B cell (primary cell): ENCODE results near the gene CD247. TPM values are rescaled to one million over a fixed set of nuclear protein-coding genes. Genes with fewer than 3 reads are reported as not detected.

ENCODE experiments used
- ATAC-seq: fragments of 200-7000 bp; cut with Tn5 transposase; one replicate; pipeline ENCODE4 v1.10.0; 2021; ENCODE audit warnings: low read depth, mild to moderate bottlenecking, moderate number of reproducible peaks, moderate library complexity
- CTCF ChIA-PET: fragments of 350-600 bp; sonication (Branson Sonifier 250); formaldehyde crosslinking; loops from one replicate; lab custom pipeline; 2021; ENCODE audit warnings: antibody characterized with exemption, inconsistent platforms; lab: Charles Lee
- POLR2A ChIA-PET: fragments of 350-600 bp; sonication (Branson Sonifier 250); formaldehyde crosslinking; loops from one replicate; lab custom pipeline; 2021; ENCODE audit warnings: antibody characterized with exemption; lab: Charles Lee
- DNase-seq: peaks from one replicate; pipeline ENCODE4 v3.0.0; 2013
- H2AFZ ChIP-seq: 2 replicates; pipeline ENCODE4 v1.6.1; 2012; ENCODE audit warnings: mild to moderate bottlenecking, low read depth, low read length; ENCODE audit not compliant: insufficient read depth, poor library complexity, severe bottlenecking
- H3K27ac ChIP-seq, 2 donors: 1 replicate in 1 of 2; 2 replicates in 1 of 2; pipeline ENCODE4 v1.5.1; 2012 to 2013; ENCODE audit warnings: low read length in 2 of 2, mild to moderate bottlenecking in 2 of 2, moderate library complexity in 1 of 2
- H3K27me3 ChIP-seq, 4 experiments: fragments of 200-600 bp in 1 of 4; sonication (generic) in 1 of 4; replicated peaks in 1 of 4; 1 replicate in 2 of 4; 2 replicates in 2 of 4; pipeline versions ENCODE4 v1.6.1 to v1.7.0; 2013 to 2016; ENCODE audit warnings: low read length in 3 of 4, mild to moderate bottlenecking in 2 of 4, mixed read lengths in 1 of 4, moderate library complexity in 1 of 4; ENCODE audit not compliant: insufficient read depth in 4 of 4, control insufficient read depth in 3 of 4; ENCODE audit errors: control extremely low read depth in 1 of 4
- H3K36me3 ChIP-seq, 2 experiments: replicated peaks in 1 of 2; 1 replicate in 1 of 2; 2 replicates in 1 of 2; pipeline versions ENCODE4 v1.6.1 to v1.7.1; 2013; ENCODE audit warnings: low read length in 1 of 2; ENCODE audit not compliant: insufficient read depth in 2 of 2, control insufficient read depth in 1 of 2; ENCODE audit errors: control extremely low read depth in 1 of 2, extremely low read depth in 1 of 2
- H3K4me1 ChIP-seq, 2 donors: fragments of 200-600 bp in 1 of 2; sonication (generic) in 1 of 2; 1 replicate in 1 of 2; 2 replicates in 1 of 2; pipeline versions ENCODE4 v1.5.1 to v1.6.1; 2013 to 2017; ENCODE audit warnings: low read length in 2 of 2; ENCODE audit not compliant: control insufficient read depth in 2 of 2, insufficient read depth in 2 of 2
- H3K4me2 ChIP-seq: replicated peaks from 2 replicates; pipeline ENCODE3; 2012; ENCODE audit warnings: mild to moderate bottlenecking, low read depth, low read length; ENCODE audit not compliant: poor library complexity, severe bottlenecking
- H3K4me3 ChIP-seq, 5 experiments: fragments of 200-600 bp in 1 of 5; sonication (generic) in 1 of 5; 1 replicate in 3 of 5; 2 replicates in 2 of 5; pipeline versions ENCODE4 v1.5.1 to v1.7.0; 2011 to 2016; ENCODE audit warnings: low read length in 4 of 5, mild to moderate bottlenecking in 4 of 5, low read depth in 2 of 5, control low read depth in 1 of 5, moderate library complexity in 1 of 5; ENCODE audit not compliant: insufficient read depth in 1 of 5; ENCODE audit errors: control extremely low read depth in 1 of 5, extremely low read depth in 1 of 5
- H3K79me2 ChIP-seq: fragments of 200-600 bp; sonication (generic); one replicate; pipeline ENCODE4 v1.6.0; 2016; ENCODE audit warnings: low read length; ENCODE audit not compliant: control insufficient read depth, insufficient read depth
- H3K9ac ChIP-seq: fragments of 200-600 bp; sonication (generic); 2 replicates; pipeline ENCODE4 v1.6.1; 2017; ENCODE audit warnings: mild to moderate bottlenecking, low read length, moderate library complexity
- H3K9me3 ChIP-seq, 3 donors: one replicate each; pipeline versions ENCODE4 v1.6.1 to v1.7.1; 2013; ENCODE audit warnings: low read length in 2 of 3; ENCODE audit not compliant: control insufficient read depth in 2 of 3, insufficient read depth in 1 of 3; ENCODE audit errors: control extremely low read depth in 1 of 3
- H4K20me1 ChIP-seq: 2 replicates; pipeline ENCODE4 v1.6.0; 2012; ENCODE audit warnings: mild to moderate bottlenecking, low read length; ENCODE audit not compliant: insufficient read depth, control insufficient read depth, poor library complexity, severe bottlenecking
- H3K27ac Mint-ChIP-seq: one replicate; pipeline ENCODE4 v1.8.0; 2021; ENCODE audit warnings: mixed read lengths
- H3K27me3 Mint-ChIP-seq: one replicate; pipeline ENCODE4 v1.8.0; 2021; ENCODE audit warnings: mixed read lengths
- H3K4me1 Mint-ChIP-seq: one replicate; pipeline ENCODE4 v1.8.0; 2021; ENCODE audit warnings: mixed read lengths
- H3K4me3 Mint-ChIP-seq: one replicate; pipeline ENCODE4 v1.8.0; 2021; ENCODE audit warnings: mixed read lengths
- H3K9me3 Mint-ChIP-seq: one replicate; pipeline ENCODE4 v1.8.0; 2022; ENCODE audit warnings: mixed read lengths; ENCODE audit not compliant: insufficient read depth
- CTCF ChIP-seq: fragments of 200-600 bp; IDR thresholded peaks from one replicate; pipeline ENCODE4 v1.8.0; 2022; ENCODE audit warnings: antibody characterized with exemption, mild to moderate bottlenecking
- EZH2 ChIP-seq: IDR thresholded peaks from 2 replicates; pipeline ENCODE4 v1.6.1; 2012; ENCODE audit warnings: borderline replicate concordance, low read depth, mild to moderate bottlenecking, moderate library complexity, low read length; ENCODE audit not compliant: insufficient read depth, poor library complexity, severe bottlenecking
- WGBS: methylation state at CpG from one replicate; pipeline ENCODE4 v1.1.5; 2013; ENCODE audit warnings: missing lambda C conversion rate; ENCODE audit not compliant: insufficient coverage; 5-methylcytosine and 5-hydroxymethylcytosine counted together
- intact Hi-C: fragments of 100-400 bp; cut with micrococcal nuclease; formaldehyde crosslinking; loops from one replicate; pipeline ENCODE4 v1.10.0; 2022
- polyA plus RNA-seq: library from polyadenylated mRNA; depleted of rRNA; stranded (reverse); fragments of >200 nt; gene quantifications from 2 replicates; pipeline ENCODE4 v1.2.3, GENCODE V29; 2012
- total RNA-seq, 2 donors: library from RNA; stranded (reverse); fragments of 120-200 nt in 1 of 2; gene quantifications; 1 replicate in 1 of 2; 2 replicates in 1 of 2; pipeline versions ENCODE4 v1.2.3 to v1.2.4, GENCODE V29; 2013 to 2022

Gene CD247
- total and polyA plus RNA-seq, 2 donors (not counting 1 experiment from before 2014, with no cell fraction given) = 2.5 to 10.8 TPM

GRCh38 chr1:167515461-167515860, 2.9 kb downstream of the CD247 start:
- no CpG with 5 or more reads among the region's 3 CpGs for WGBS
- ChIA-PET CTCF (interaction anchor here (1.1 to 1.7 kb wide), 4 partner anchors 9 to 248 kb away, joined by 3 to 5 read pairs (median 4); no protein-coding TSS in a partner anchor), POLR2A (no interaction called here)

GRCh38 chr1:167514288-167514687, 4.0 kb downstream of the CD247 start:
- Histone ChIP-seq H3K27ac (no peak overlapping the region), H3K27me3 (peaks cover 0 to 9% (median 4%) of the 10 kb centered on the region in 4 experiments), H2AFZ (no peak overlapping the region), H3K4me1 (no peaks in the 10 kb centered on the region), H3K36me3 (no peaks in the 10 kb centered on the region), H3K79me2 (no peaks in the 10 kb centered on the region), H4K20me1 (no peaks in the 10 kb centered on the region), H3K4me3 (no peak overlapping the region), H3K4me2 (no peak overlapping the region), H3K9ac (no peak overlapping the region), H3K9me3 (no peaks in the 10 kb centered on the region)
- ATAC-seq (no peak), DNase-seq (no peak)
- no peak for TF ChIP-seq CTCF
- no peak for TF ChIP-seq EZH2
- ChIA-PET POLR2A (interaction anchor here (0.6 kb wide), 1 partner anchor 239 kb away, joined by 9 read pairs; no protein-coding TSS in a partner anchor), CTCF (interaction anchor here (0.8 to 1.2 kb wide), 5 partner anchors 8 to 43 kb away, joined by 3 to 4 read pairs (median 3); no protein-coding TSS in a partner anchor)
- Mint-ChIP-seq H3K4me1 (peaks cover 2% of the 10 kb centered on the region), H3K27me3 (peaks cover 32% of the 10 kb centered on the region), H3K4me3 (no peak overlapping the region), H3K9me3 (no peaks in the 10 kb centered on the region), H3K27ac (no peak overlapping the region)
- intact Hi-C loops = no loop called here
- WGBS = 100% methylated on average over 5 of the region's 9 CpGs

More at GRCh38 chr1:167515461-167515860, 2.9 kb downstream of the CD247 start:
- no peak overlapping the region for H3K4me3 ChIP-seq
- H3K4me3 Mint-ChIP-seq = no peak overlapping the region
- no peaks in the 10 kb centered on the region for H3K9me3 Mint-ChIP-seq
- no peak for ATAC-seq
- no peak overlapping the region for H3K4me2 ChIP-seq
- no peaks in the 10 kb centered on the region for H3K79me2 ChIP-seq
- H3K27me3 ChIP-seq = peaks cover 0 to 13% (median 6%) of the 10 kb centered on the region in 4 experiments
- H2AFZ ChIP-seq = no peak overlapping the region
- H3K9me3 ChIP-seq = no peaks in the 10 kb centered on the region
- no peaks in the 10 kb centered on the region for H3K4me1 ChIP-seq
- no peak for DNase-seq
- H3K27ac Mint-ChIP-seq = no peak overlapping the region
- peaks cover 2% of the 10 kb centered on the region for H3K4me1 Mint-ChIP-seq
- peaks cover 25% of the 10 kb centered on the region for H3K27me3 Mint-ChIP-seq
- no peak overlapping the region for H3K9ac ChIP-seq
- no peak for TF ChIP-seq CTCF
- no peak for TF ChIP-seq EZH2
- H4K20me1 ChIP-seq = no peaks in the 10 kb centered on the region
- H3K27ac ChIP-seq = no peak overlapping the region
- H3K36me3 ChIP-seq = no peaks in the 10 kb centered on the region
- intact Hi-C loops = no loop called here
